ENCODE results near the gene DDX25.

DNA sequence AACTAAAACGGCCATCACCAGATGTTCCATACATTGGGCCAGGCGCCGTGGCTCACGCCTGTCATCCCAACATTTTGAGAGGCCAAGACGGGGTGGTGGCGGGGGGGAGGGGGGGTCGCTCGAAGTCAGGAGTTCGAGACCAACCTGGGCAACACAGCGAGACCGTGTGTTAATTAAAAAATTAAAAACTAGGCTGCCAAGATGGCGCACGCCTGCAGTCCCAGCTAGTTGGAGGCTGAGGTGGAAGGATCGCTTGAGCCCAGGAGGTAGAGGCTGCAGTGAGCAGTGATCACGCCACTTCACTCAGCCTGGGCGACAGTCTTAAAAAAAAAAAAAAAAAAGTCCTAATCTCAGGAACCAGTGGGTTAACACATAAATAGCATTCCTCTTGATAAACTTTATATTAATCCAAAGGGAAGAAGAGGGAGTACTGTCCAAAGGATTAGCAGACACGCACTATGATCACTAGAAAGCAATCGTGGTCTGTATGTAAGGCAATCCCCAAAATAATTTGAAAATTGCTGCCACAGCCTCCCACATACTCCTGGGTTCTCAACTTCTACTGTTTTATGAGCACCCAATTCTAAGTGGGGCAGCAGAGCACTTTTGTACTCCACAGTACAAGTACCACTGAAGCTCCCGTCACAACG, 1.9 kb upstream of the DDX25 start:
- TF ChIP-seq, protein P1, sequence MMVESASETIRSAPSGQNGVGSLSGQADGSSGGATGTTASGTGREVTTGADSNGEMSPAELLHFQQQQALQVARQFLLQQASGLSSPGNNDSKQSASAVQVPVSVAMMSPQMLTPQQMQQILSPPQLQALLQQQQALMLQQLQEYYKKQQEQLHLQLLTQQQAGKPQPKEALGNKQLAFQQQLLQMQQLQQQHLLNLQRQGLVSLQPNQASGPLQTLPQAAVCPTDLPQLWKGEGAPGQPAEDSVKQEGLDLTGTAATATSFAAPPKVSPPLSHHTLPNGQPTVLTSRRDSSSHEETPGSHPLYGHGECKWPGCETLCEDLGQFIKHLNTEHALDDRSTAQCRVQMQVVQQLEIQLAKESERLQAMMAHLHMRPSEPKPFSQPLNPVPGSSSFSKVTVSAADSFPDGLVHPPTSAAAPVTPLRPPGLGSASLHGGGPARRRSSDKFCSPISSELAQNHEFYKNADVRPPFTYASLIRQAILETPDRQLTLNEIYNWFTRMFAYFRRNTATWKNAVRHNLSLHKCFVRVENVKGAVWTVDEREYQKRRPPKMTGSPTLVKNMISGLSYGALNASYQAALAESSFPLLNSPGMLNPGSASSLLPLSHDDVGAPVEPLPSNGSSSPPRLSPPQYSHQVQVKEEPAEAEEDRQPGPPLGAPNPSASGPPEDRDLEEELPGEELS (CRISPR knock-in tag; IDR thresholded peaks at IDR 0.05), result no peak
- TF ChIP-seq SMC3 (IDR thresholded peaks at IDR 0.05; ENCODE audit: low read length), result no peak
- no peak for TF ChIP-seq ZNF678 (CRISPR knock-in tag; IDR thresholded peaks at IDR 0.05)
- TF ChIP-seq PBX3 (CRISPR knock-in tag; IDR thresholded peaks at IDR 0.05; ENCODE audit: borderline replicate concordance), result no peak
- no peak for TF ChIP-seq ZNF280B (CRISPR knock-in tag; IDR thresholded peaks at IDR 0.05; ENCODE audit: borderline replicate concordance)
- TF ChIP-seq CBX1 (IDR thresholded peaks at IDR 0.05; ENCODE audit: low read depth), result no peak
- TF ChIP-seq ZNF264 (CRISPR knock-in tag; IDR thresholded peaks at IDR 0.05), result no peak
- no peak for TF ChIP-seq ZNF318 (CRISPR knock-in tag; IDR thresholded peaks at IDR 0.05)
- TF ChIP-seq, protein P2, sequence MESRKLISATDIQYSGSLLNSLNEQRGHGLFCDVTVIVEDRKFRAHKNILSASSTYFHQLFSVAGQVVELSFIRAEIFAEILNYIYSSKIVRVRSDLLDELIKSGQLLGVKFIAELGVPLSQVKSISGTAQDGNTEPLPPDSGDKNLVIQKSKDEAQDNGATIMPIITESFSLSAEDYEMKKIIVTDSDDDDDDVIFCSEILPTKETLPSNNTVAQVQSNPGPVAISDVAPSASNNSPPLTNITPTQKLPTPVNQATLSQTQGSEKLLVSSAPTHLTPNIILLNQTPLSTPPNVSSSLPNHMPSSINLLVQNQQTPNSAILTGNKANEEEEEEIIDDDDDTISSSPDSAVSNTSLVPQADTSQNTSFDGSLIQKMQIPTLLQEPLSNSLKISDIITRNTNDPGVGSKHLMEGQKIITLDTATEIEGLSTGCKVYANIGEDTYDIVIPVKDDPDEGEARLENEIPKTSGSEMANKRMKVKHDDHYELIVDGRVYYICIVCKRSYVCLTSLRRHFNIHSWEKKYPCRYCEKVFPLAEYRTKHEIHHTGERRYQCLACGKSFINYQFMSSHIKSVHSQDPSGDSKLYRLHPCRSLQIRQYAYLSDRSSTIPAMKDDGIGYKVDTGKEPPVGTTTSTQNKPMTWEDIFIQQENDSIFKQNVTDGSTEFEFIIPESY (CRISPR knock-in tag; IDR thresholded peaks at IDR 0.05), result no peak
- TF ChIP-seq ZNF672 (CRISPR knock-in tag; IDR thresholded peaks at IDR 0.05), result no peak
- TF ChIP-seq, protein P3, sequence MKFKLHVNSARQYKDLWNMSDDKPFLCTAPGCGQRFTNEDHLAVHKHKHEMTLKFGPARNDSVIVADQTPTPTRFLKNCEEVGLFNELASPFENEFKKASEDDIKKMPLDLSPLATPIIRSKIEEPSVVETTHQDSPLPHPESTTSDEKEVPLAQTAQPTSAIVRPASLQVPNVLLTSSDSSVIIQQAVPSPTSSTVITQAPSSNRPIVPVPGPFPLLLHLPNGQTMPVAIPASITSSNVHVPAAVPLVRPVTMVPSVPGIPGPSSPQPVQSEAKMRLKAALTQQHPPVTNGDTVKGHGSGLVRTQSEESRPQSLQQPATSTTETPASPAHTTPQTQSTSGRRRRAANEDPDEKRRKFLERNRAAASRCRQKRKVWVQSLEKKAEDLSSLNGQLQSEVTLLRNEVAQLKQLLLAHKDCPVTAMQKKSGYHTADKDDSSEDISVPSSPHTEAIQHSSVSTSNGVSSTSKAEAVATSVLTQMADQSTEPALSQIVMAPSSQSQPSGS (CRISPR knock-in tag; IDR thresholded peaks at IDR 0.05), result no peak
- TF ChIP-seq ZNF337 (CRISPR knock-in tag; IDR thresholded peaks at IDR 0.05; ENCODE audit: borderline replicate concordance, low read depth), result no peak
- no peak for TF ChIP-seq ZNF34 (CRISPR knock-in tag; IDR thresholded peaks at IDR 0.05; ENCODE audit: borderline replicate concordance)
- no peak for TF ChIP-seq IKZF1 (IDR thresholded peaks at IDR 0.05)
